Measurements from ENCODE around the gene MYRIP. TPM values are rescaled to one million over a fixed set of nuclear protein-coding genes. Genes with fewer than 3 reads are reported as not detected.

The MYRIP gene
- total RNA-seq, 2 donors from 2014 or later = 4.2 to 7.1 TPM

DNA sequence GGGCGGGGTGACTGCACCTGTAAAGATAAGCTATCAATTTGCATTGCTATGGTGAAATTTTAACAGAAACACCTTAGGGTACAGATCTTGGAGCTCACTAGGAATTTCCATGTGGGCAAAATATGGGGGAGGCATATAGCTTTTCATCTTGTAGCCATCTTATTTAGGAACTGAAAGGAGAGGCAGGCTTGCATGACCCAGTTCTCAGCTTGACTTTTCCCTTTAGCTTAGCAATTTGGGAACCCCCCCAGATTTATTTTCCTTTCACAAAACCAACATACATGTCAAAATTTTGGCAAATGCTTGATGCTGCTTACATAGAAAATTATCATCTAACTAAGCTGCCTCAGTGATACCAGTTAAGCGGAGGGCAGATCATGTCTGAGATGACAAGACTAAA, 445.1 kb downstream of the MYRIP start:
- Histone ChIP-seq H3K27ac (no peak overlapping the region), H3K27me3 (no peaks in the 10 kb centered on the region), H3K9me3 (no peaks in the 10 kb centered on the region), H3K36me3 (no peaks in the 10 kb centered on the region), H3K4me1 (no peaks in the 10 kb centered on the region), H3K4me3 (no peak overlapping the region)
- DNase-seq (ENCODE audit: low spot score) = no peak
- TF ChIP-seq, protein P1, sequence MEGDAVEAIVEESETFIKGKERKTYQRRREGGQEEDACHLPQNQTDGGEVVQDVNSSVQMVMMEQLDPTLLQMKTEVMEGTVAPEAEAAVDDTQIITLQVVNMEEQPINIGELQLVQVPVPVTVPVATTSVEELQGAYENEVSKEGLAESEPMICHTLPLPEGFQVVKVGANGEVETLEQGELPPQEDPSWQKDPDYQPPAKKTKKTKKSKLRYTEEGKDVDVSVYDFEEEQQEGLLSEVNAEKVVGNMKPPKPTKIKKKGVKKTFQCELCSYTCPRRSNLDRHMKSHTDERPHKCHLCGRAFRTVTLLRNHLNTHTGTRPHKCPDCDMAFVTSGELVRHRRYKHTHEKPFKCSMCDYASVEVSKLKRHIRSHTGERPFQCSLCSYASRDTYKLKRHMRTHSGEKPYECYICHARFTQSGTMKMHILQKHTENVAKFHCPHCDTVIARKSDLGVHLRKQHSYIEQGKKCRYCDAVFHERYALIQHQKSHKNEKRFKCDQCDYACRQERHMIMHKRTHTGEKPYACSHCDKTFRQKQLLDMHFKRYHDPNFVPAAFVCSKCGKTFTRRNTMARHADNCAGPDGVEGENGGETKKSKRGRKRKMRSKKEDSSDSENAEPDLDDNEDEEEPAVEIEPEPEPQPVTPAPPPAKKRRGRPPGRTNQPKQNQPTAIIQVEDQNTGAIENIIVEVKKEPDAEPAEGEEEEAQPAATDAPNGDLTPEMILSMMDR (IDR thresholded peaks at IDR 0.05) = no peak

DNA sequence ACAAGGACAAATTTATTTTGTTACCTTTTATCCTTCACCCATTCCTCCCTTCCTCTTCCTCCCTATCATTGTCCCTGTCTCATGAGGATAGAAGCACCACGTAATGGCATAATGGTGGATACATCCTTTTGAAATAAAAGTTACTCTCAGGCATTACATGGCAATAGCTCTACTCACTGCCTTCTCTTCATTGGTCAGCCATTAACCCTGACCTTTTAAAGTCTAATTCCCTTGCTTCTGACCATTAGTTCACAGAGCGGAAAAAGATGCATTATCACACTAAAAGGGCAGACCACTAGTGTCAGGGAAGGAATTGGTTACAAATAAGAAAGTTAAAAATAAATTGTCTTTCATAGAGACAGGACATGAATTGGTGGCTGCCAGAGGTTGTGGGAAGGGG, 445.5 kb downstream of the MYRIP start:
- Histone ChIP-seq H3K27me3 (no peaks in the 10 kb centered on the region), H3K4me3 (no peak overlapping the region), H3K27ac (no peak overlapping the region), H3K4me1 (no peaks in the 10 kb centered on the region), H3K9me3 (no peaks in the 10 kb centered on the region), H3K36me3 (no peaks in the 10 kb centered on the region)
- TF ChIP-seq, protein P1 (IDR thresholded peaks at IDR 0.05) = no peak
- DNase-seq (ENCODE audit: low spot score) = no peak

DNA sequence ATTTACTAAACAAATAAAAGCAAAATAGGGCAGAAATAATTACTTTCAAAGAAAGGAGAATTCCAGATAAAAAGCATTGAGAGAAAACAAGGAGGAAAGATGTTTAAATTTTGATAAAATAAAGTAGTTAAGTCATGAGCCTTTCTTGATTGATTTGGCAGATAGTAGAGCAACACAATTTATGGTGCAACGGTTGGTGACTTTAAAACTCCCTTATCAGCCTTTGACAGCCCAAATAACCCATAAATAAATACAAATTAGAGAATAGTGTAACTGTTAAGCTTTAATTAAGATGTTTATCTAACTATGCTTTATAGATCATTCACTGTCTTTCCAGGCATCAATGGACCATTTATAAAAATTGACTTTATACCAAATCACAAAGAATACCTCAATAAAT, 446.1 kb downstream of the MYRIP start:
- TF ChIP-seq, protein P1 (IDR thresholded peaks at IDR 0.05) = no peak

DNA sequence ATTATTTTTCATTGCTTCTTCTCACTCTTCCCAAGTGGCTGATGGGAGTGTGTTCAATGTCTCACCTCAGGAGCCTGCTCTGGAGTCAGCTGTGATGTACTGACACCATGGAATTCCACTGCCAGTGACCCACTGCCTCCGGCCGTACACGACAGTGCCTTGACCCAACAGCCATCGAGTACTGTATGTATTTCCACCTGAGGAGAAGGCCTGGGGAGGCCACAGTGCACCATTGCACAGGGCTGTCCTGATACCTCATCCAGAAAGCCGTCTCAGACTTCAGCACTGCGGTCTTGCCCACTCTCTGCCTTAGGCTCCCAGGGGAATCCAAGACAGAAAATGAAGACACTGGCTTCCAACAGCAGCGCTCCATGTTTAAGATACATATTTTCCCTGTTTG, 448.7 kb downstream of the MYRIP start:
- Histone ChIP-seq H3K27me3 (no peaks in the 10 kb centered on the region), H3K27ac (no peak overlapping the region), H3K36me3 (no peaks in the 10 kb centered on the region), H3K9me3 (no peaks in the 10 kb centered on the region), H3K4me1 (no peaks in the 10 kb centered on the region), H3K4me3 (no peak overlapping the region)
- no peak for DNase-seq (ENCODE audit: low spot score)
- TF ChIP-seq, protein P1 (IDR thresholded peaks at IDR 0.05) = no peak

More for the DNA sequence above, 446.1 kb downstream of the MYRIP start:
- Histone ChIP-seq H3K4me3 (no peak overlapping the region), H3K27me3 (no peaks in the 10 kb centered on the region), H3K9me3 (no peaks in the 10 kb centered on the region), H3K27ac (no peak overlapping the region), H3K4me1 (no peaks in the 10 kb centered on the region), H3K36me3 (no peaks in the 10 kb centered on the region)
- DNase-seq (ENCODE audit: low spot score) = no peak

DNA sequence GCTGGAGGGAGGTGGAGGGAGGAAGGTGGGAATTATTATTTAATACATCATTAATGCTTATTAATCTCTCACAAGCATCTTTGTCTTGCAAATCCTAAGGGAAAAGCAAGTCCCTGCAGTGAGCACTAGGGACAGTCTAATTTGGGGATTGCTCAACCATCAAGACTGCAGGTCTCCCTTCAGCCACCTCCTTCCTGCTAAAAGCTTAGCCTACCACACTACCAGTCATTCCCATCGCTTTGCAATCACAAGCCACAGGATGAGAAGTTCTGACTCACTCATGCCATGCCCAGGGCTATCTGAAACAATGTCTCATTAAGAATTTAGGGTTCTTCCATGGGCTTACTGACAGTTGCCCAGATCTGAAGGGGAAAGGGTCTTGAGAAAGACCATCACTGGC, 449.1 kb downstream of the MYRIP start:
- no peaks in the 10 kb centered on the region for H3K36me3 ChIP-seq
- TF ChIP-seq, protein P1 (IDR thresholded peaks at IDR 0.05) = no peak
- no peaks in the 10 kb centered on the region for H3K27me3 ChIP-seq
- DNase-seq (ENCODE audit: low spot score) = no peak
- no peaks in the 10 kb centered on the region for H3K4me1 ChIP-seq
- H3K4me3 ChIP-seq = no peak overlapping the region
- no peaks in the 10 kb centered on the region for H3K9me3 ChIP-seq
- H3K27ac ChIP-seq = no peak overlapping the region

DNA sequence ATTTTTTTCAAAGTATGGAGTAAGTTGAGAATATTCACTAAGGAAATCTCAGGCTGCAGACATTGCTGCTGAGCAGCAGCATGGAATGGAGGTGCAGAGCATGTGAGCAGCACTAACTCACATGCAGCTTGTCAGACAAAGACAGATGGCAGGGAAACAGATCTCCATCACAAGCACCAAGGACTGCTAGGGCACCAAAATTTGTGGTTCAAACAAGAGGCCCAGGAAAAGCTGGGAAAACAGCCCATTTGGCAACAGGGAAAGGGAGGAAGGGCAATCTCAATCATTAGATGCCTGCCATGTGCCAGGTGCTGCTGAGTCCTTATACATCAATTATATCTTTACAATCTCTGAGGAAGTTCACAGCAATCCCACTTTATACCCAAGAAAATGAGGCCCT, 452.9 kb downstream of the MYRIP start:
- TF ChIP-seq, protein P1 (IDR thresholded peaks at IDR 0.05) = no peak
- H3K27me3 ChIP-seq = no peaks in the 10 kb centered on the region
- no peak for DNase-seq (ENCODE audit: low spot score)
- no peak overlapping the region for H3K4me3 ChIP-seq
- no peaks in the 10 kb centered on the region for H3K9me3 ChIP-seq
- no peaks in the 10 kb centered on the region for H3K4me1 ChIP-seq
- H3K27ac ChIP-seq = no peak overlapping the region
- no peaks in the 10 kb centered on the region for H3K36me3 ChIP-seq

Data from right atrium auricular region (tissue), 2 donors.